ENCODE data around the gene PPP1R3G. TPM values are rescaled to one million over a fixed set of nuclear protein-coding genes. Genes with fewer than 3 reads are reported as not detected.

The PPP1R3G gene
- total and polyA plus RNA-seq, 2 of the 4 experiments (the other 2 are of a cell fraction), result 0.10 to 0.18 TPM

- peak; percentile 81 for DNase-seq
- dilution Hi-C loops (cut with HindIII; ENCODE audit: low sequenced_read_pairs, unreplicated experiment), result no loop called here
Measured at GRCh38 chr6:5082487-5083306, 2.4 kb upstream of the PPP1R3G start.

More at GRCh38 chr6:5082487-5083306, 2.4 kb upstream of the PPP1R3G start:
- no peak overlapping the region for H3K14ac ChIP-seq (replicated peaks; ENCODE audit: low read depth, low read length)
- BruUV-seq (replicated peaks), result no TSS peak
- H3K9ac ChIP-seq (ENCODE audit: low read depth, low read length), result no peak overlapping the region
- whole genome bisulfite sequencing, 2 experiments (ENCODE audit: extremely low coverage in 2 of 2, insufficient read length in 1 of 2), result 38% methylated on average over 4 of the region's 12 CpGs; no CpG with 5 or more reads in 1 of the 2 experiments
- no peaks in the 10 kb centered on the region for H3K79me1 ChIP-seq (ENCODE audit: low read depth in 1 of 2, low read length in 2 of 2)
- peak overlapping the region; percentile 66 for H2AK5ac ChIP-seq (ENCODE audit: low read depth, low read length)
- H2AK9ac ChIP-seq (replicated peaks; ENCODE audit: low read depth, low read length, poor library complexity), result peak overlapping the region; percentile 23
- peak; percentile 43; the same call in 1 of the 2 replicates for TF ChIP-seq FOS (IDR thresholded peaks at IDR 0.05; ENCODE audit: low read depth, low read length)
- no peak for TF ChIP-seq ELK1 (IDR thresholded peaks at IDR 0.05; ENCODE audit: borderline replicate concordance, low read depth, low read length)
- no peak for TF ChIP-seq MXI1 (IDR thresholded peaks at IDR 0.05; ENCODE audit: borderline replicate concordance, low read depth, low read length)
- no peak; the same call in 1 of the 2 replicates for TF ChIP-seq BHLHE40 (IDR thresholded peaks at IDR 0.05; ENCODE audit: low read depth, low read length)
- no peak for TF ChIP-seq RCOR1 (IDR thresholded peaks at IDR 0.05; ENCODE audit: insufficient replicate concordance, low read length)
- no peak for TF ChIP-seq RAD21 (IDR thresholded peaks at IDR 0.05; ENCODE audit: low read length)
- peak; percentile 85 for TF ChIP-seq CEBPB (IDR thresholded peaks at IDR 0.05; ENCODE audit: low read depth, low read length)
- TF ChIP-seq CHD1 (IDR thresholded peaks at IDR 0.05; ENCODE audit: low read depth, low read length), result no peak
- no peak overlapping the region for H3K56ac ChIP-seq (ENCODE audit: extremely low read depth, insufficient read depth, low read length)
- CTCF ChIA-PET, result no interaction called here
- H3K27me3 ChIP-seq (ENCODE audit: control insufficient read depth, insufficient read depth, low read length), result peaks cover 19% of the 10 kb centered on the region
- POLR2A ChIA-PET (ENCODE audit: unreplicated experiment), result no interaction called here
- H3K4ac ChIP-seq (ENCODE audit: low read depth, low read length), result peak overlapping the region; percentile 58
- no peak overlapping the region for H4K5ac ChIP-seq (ENCODE audit: low read depth, low read length)
- H3K4me1 ChIP-seq (ENCODE audit: control insufficient read depth, insufficient read depth, low read length), result peaks cover 12% of the 10 kb centered on the region
- H3K18ac ChIP-seq (ENCODE audit: low read depth, low read length), result peak overlapping the region; percentile 20; the same call in 1 of the 2 replicates
- H2BK20ac ChIP-seq (ENCODE audit: low read depth, low read length), result peak overlapping the region; percentile 43
- H3K4me3 ChIP-seq (ENCODE audit: insufficient read depth, low read depth, low read length), result no peak overlapping the region
- H4K20me1 ChIP-seq (ENCODE audit: insufficient read depth, low read length), result no peaks in the 10 kb centered on the region
- peak overlapping the region; percentile 89; the same call in 1 of the 3 replicates for H2BK15ac ChIP-seq (ENCODE audit: low read depth, low read length)
- H2AFZ ChIP-seq (replicated peaks; ENCODE audit: low read length, poor library complexity), result peak overlapping the region; percentile 84
- H3K23ac ChIP-seq (ENCODE audit: low read depth, low read length), result 0 out of 2 replicates have a peak overlapping the region, but pooled peaks have one; percentile 36
- H3K9me1 ChIP-seq (ENCODE audit: insufficient read depth, low read length), result peaks cover 5% of the 10 kb centered on the region; the same call in 1 of the 2 replicates
- H2BK120ac ChIP-seq (ENCODE audit: low read depth, low read length), result peak overlapping the region; percentile 71
- peak overlapping the region; percentile 37 for H2BK5ac ChIP-seq (ENCODE audit: low read depth, low read length, poor library complexity, severe bottlenecking)
- no peak overlapping the region; the same call in 1 of the 2 replicates for H3K4me2 ChIP-seq (ENCODE audit: low read depth, low read length)
- in situ Hi-C loops (cut with MboI; ENCODE audit: low sequenced_read_pairs), result no loop called here
- no peaks in the 10 kb centered on the region; the same call in 1 of the 2 replicates for H3K9me3 ChIP-seq (ENCODE audit: control insufficient read depth, insufficient read depth, low read length)
- no peak overlapping the region for H3K27ac ChIP-seq (ENCODE audit: insufficient read depth, low read length)
- H3K36me3 ChIP-seq (ENCODE audit: control insufficient read depth, insufficient read depth, low read length), result no peaks in the 10 kb centered on the region
- ATAC-seq (ENCODE audit: low read depth), result peak; percentile 21
- H4K91ac ChIP-seq (ENCODE audit: insufficient read depth, low read depth, low read length), result peak overlapping the region; percentile 29
- peak overlapping the region; percentile 51 to 52; a peak in 2 of 4 replicates for H4K8ac ChIP-seq (ENCODE audit: low read depth in 2 of 2, low read length in 2 of 2)
- intact Hi-C loops (cut with micrococcal nuclease), result no loop called here

All from IMR-90 (cell line).